CD4-positive, alpha-beta T cell (primary cell): Measurements from ENCODE around the gene NPAS4. TPM values are rescaled to one million over a fixed set of nuclear protein-coding genes. Genes with fewer than 3 reads are reported as not detected.
"Not testable (repeated sequence)": the region's sequence is repeated elsewhere in the genome, so short reads cannot be mapped to it uniquely, and the experiment has no call there.

Source experiments
- ATAC-seq: fragments of 200-7000 bp; cut with Tn5 transposase; one replicate; pipeline ENCODE4 v1.10.0; 2022; ENCODE audit warnings: mild to moderate bottlenecking; ENCODE audit not compliant: poor library complexity
- CTCF ChIA-PET: fragments of 350-600 bp; sonication (Branson Sonifier 250); formaldehyde crosslinking; loops from one replicate; lab custom pipeline; 2021; ENCODE audit warnings: antibody characterized with exemption, inconsistent platforms; lab: Charles Lee
- POLR2A ChIA-PET: fragments of 350-600 bp; sonication (Branson Sonifier 250); formaldehyde crosslinking; loops from one replicate; lab custom pipeline; 2021; ENCODE audit warnings: antibody characterized with exemption, inconsistent platforms; lab: Charles Lee
- DNase-seq, 14 experiments: peaks; one replicate each; pipeline ENCODE4 v3.0.0-alpha.2; 2013 to 2020; ENCODE audit warnings: mixed read lengths in 2 of 14
- H3K27ac ChIP-seq, 2 donors: one replicate each; pipeline versions ENCODE4 v1.5.1 to v1.7.0; 2013; ENCODE audit warnings: low read length in 2 of 2, low read depth in 1 of 2, mild to moderate bottlenecking in 1 of 2
- H3K27me3 ChIP-seq, 2 experiments: 1 replicate in 1 of 2; 2 replicates in 1 of 2; pipeline versions ENCODE4 v1.6.1 to v1.7.0; 2013; ENCODE audit warnings: low read length in 2 of 2, control low read depth in 1 of 2, mild to moderate bottlenecking in 1 of 2, moderate library complexity in 1 of 2; ENCODE audit not compliant: insufficient read depth in 2 of 2, control insufficient read depth in 1 of 2
- H3K36me3 ChIP-seq: one replicate; pipeline ENCODE4 v1.6.1; 2013; ENCODE audit warnings: low read length, control low read depth; ENCODE audit not compliant: insufficient read depth
- H3K4me1 ChIP-seq: one replicate; pipeline ENCODE4 v1.6.1; 2013; ENCODE audit warnings: low read length, control low read depth; ENCODE audit not compliant: insufficient read depth
- H3K4me3 ChIP-seq: one replicate; pipeline ENCODE4 v1.5.1; 2013; ENCODE audit warnings: mild to moderate bottlenecking, low read length, moderate library complexity
- H3K9me3 ChIP-seq, 2 experiments: 1 replicate in 1 of 2; 2 replicates in 1 of 2; pipeline versions ENCODE4 v1.6.1 to v1.7.0; 2013; ENCODE audit warnings: low read length in 2 of 2, mild to moderate bottlenecking in 2 of 2, control low read depth in 1 of 2, moderate library complexity in 1 of 2; ENCODE audit not compliant: control insufficient read depth in 1 of 2, insufficient read depth in 1 of 2
- H3K27ac Mint-ChIP-seq: one replicate; pipeline ENCODE4 v1.8.0; 2020; ENCODE audit warnings: mixed read lengths
- H3K27me3 Mint-ChIP-seq: one replicate; pipeline ENCODE4 v1.8.0; 2021; ENCODE audit warnings: mixed read lengths
- H3K36me3 Mint-ChIP-seq: one replicate; pipeline ENCODE4 v1.8.0; 2021; ENCODE audit warnings: low read depth, mixed read lengths
- H3K4me1 Mint-ChIP-seq: one replicate; pipeline ENCODE4 v1.8.0; 2021; ENCODE audit warnings: low read depth, mixed read lengths
- H3K4me3 Mint-ChIP-seq: one replicate; pipeline ENCODE4 v1.8.0; 2020; ENCODE audit warnings: mild to moderate bottlenecking, mixed read lengths
- H3K9me3 Mint-ChIP-seq: one replicate; pipeline ENCODE4 v1.8.0; 2020; ENCODE audit warnings: mixed read lengths
- intact Hi-C, 2 experiments: fragments of 100-400 bp; cut with DNase I in 1 of 2; cut with micrococcal nuclease in 1 of 2; formaldehyde crosslinking; loops; one replicate each; pipeline versions ENCODE4 v1.15.1 to v1.9.0; 2023 to 2025; cut with DNase I, micrococcal nuclease
- total RNA-seq, 174 experiments: library from RNA in 2 of 174; stranded (reverse) in 2 of 174; gene quantifications; one replicate each; pipeline ENCODE4 v1.2.3 and lab custom pipeline; 2021 to 2026
- TF ChIP-seq, protein P1 (sequence below): fragments of 200-600 bp; IDR thresholded peaks from one replicate; pipeline ENCODE4 v1.8.0; 2022; ENCODE audit warnings: antibody characterized with exemption, mild to moderate bottlenecking

NPAS4 gene
- total RNA-seq, 2 experiments from 2014 or later = not detected

DNA sequence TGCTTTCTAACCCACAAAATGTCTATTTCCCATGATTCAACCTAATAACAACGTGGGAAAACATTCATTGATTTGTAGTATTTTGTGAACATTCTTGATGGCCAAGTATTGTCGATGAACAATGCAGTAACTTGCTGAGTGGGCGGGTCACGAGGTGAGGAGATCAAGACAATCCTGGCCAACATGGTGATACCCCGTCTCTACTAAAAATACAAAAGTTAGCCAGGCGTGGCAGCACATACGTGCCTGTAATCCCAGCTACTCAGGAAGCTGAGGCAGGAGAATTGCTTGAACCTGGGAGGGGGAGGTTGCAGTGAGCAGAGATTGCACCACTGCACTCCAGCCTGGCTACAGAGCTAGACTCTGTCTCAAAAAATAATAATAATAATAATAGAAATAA is 40.6 kb upstream of the NPAS4 start:
- H3K4me1 Mint-ChIP-seq, H3K36me3 ChIP-seq, intact Hi-C loops, H3K27ac Mint-ChIP-seq, H3K4me1 ChIP-seq, H3K4me3 ChIP-seq, DNase-seq, H3K27ac ChIP-seq, H3K9me3 Mint-ChIP-seq, H3K27me3 ChIP-seq, H3K27me3 Mint-ChIP-seq, ATAC-seq, H3K4me3 Mint-ChIP-seq, POLR2A ChIA-PET, H3K36me3 Mint-ChIP-seq, H3K9me3 ChIP-seq: not testable (repeated sequence)
- CTCF ChIA-PET = interaction anchor here (1.6 kb wide), 1 partner anchor 9 kb away, joined by 9 read pairs; no protein-coding TSS in a partner anchor

DNA sequence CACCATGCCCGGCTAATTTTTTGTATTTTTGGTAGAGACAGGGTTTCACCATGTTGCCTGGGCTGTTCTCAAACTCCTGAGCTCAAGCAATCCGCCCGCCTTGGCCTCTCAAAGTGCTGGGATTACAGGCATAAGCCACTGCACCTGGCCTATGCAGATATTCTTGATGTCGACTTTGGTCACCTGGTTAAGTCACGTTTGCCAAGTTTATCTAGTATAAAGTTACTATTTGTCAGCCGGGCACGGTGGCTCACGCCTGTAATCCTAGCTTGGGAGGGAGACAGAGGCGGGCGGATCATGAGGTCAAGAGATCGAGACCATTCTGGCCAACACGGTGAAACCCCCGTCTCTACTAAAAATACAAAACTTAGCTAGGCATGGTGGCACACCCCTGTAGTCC is 36.5 kb upstream of the NPAS4 start:
- H3K27me3 ChIP-seq, H3K4me3 ChIP-seq, ATAC-seq, H3K36me3 Mint-ChIP-seq, H3K27ac Mint-ChIP-seq, H3K9me3 Mint-ChIP-seq, H3K9me3 ChIP-seq, H3K36me3 ChIP-seq, H3K4me1 ChIP-seq, H3K27ac ChIP-seq, H3K4me1 Mint-ChIP-seq, H3K27me3 Mint-ChIP-seq, H3K4me3 Mint-ChIP-seq, intact Hi-C loops, DNase-seq: not testable (repeated sequence)
- POLR2A ChIA-PET = interaction anchor here (1.1 kb wide), 1 partner anchor 12 kb away, joined by 5 read pairs; the partner anchor contains the start of gene SLC29A2
- CTCF ChIA-PET = interaction anchor here (1.0 to 2.8 kb wide), 3 partner anchors 13 to 73 kb away, joined by 3 to 22 read pairs (median 19); partner anchors contain the start of genes MRPL11 and SLC29A2

DNA sequence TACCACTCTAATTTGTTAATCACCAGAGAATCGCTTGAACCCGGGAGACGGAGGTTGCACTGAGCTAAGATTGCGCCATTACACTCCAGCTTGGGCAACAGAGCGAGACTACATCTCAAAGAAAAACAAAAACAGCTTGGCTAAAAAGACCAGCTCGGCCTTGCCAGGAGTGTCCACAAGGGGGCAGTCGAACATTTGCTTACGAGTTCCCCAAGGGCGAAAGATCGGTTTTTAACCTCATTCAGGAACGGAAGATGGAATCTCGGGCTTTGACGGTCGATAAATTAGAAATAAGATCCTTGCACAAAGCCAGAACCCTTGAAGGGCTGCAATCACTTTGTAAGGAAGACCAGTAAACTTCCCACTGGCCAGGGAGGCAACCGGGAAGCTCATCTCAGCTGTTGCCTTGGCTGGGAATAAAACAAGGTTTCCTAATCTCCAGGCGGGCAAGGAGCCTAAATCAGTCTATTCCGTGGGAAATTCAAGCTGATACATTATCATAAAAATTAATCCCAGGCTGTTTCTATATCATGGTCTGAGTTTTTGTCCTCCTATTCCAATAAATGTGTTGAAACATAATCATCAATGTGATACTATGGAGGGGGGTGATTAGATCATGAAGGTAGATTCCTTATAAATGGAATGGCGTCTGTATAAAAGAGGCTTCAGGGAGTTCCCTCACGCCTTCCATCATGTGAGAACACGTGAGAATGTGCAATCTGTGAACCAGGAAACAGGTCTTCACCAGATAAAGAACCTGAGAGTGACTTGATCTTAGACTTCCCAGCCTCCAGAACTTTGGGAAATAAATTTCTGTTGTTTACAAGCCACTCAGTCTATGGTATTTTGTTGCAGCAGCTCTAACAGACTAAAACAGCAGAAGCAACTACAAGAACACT is 34.4 kb upstream of the NPAS4 start:
- POLR2A ChIA-PET = interaction anchor here (0.7 to 2.1 kb wide), 12 partner anchors 9 to 230 kb away, joined by 3 to 41 read pairs (median 4); partner anchors contain the start of genes B4GAT1, CD248, DPP3 and RBM14
- Histone ChIP-seq H3K4me1 (peaks cover 7% of the 10 kb centered on the region), H3K4me3 (no peak overlapping the region), H3K9me3 (no peaks in the 10 kb centered on the region), H3K27ac (no peak overlapping the region), H3K27me3 (no peaks in the 10 kb centered on the region), H3K36me3 (no peaks in the 10 kb centered on the region)
- no peak overlapping the region for H3K27ac Mint-ChIP-seq
- peaks cover 6% of the 10 kb centered on the region for H3K4me1 Mint-ChIP-seq
- no peaks in the 10 kb centered on the region for H3K36me3 Mint-ChIP-seq
- peaks cover 10% of the 10 kb centered on the region for H3K27me3 Mint-ChIP-seq
- TF ChIP-seq, protein P1, sequence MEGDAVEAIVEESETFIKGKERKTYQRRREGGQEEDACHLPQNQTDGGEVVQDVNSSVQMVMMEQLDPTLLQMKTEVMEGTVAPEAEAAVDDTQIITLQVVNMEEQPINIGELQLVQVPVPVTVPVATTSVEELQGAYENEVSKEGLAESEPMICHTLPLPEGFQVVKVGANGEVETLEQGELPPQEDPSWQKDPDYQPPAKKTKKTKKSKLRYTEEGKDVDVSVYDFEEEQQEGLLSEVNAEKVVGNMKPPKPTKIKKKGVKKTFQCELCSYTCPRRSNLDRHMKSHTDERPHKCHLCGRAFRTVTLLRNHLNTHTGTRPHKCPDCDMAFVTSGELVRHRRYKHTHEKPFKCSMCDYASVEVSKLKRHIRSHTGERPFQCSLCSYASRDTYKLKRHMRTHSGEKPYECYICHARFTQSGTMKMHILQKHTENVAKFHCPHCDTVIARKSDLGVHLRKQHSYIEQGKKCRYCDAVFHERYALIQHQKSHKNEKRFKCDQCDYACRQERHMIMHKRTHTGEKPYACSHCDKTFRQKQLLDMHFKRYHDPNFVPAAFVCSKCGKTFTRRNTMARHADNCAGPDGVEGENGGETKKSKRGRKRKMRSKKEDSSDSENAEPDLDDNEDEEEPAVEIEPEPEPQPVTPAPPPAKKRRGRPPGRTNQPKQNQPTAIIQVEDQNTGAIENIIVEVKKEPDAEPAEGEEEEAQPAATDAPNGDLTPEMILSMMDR = peak; percentile 84
- CTCF ChIA-PET = interaction anchor here (0.7 to 2.8 kb wide), 14 partner anchors 10 to 292 kb away, joined by 3 to 22 read pairs (median 6); partner anchors contain the start of genes B4GAT1, BRMS1, MRPL11 and NPAS4
- intact Hi-C loops = loop anchor here (1.0 to 5.0 kb wide), 4 partner anchors 14 to 59 kb away; partner anchors contain the start of genes B4GAT1 (in 2 of the 2) and BRMS1 (in 2 of the 2)
- H3K4me3 Mint-ChIP-seq = no peak overlapping the region
- DNase-seq (peak; percentile 76 to 90 (median 82)), ATAC-seq (peak; percentile 78)
- no peaks in the 10 kb centered on the region for H3K9me3 Mint-ChIP-seq
